Measurements from ENCODE around the gene RPL18.

DNA sequence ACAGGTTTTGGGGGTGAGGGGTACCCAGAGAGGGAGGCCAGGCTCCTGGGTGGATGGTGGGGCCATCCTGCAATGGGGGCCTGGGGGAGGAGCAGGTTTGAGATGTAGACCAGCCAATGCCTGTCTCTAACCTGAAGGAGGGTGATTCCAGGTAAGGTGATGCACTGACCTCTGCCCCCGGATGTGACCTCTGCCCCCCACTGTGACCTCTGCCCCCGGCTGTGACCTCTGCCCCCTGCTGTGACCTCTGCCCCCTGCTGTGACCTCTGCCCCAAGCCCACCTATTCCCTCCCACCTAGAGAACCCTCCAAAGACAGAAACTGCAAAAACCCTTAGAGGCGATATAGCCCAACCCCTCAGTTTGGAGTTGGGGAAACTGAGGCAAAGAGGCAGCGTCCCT, 22.7 kb downstream of the RPL18 start:
- TF ChIP-seq CTCF (conservative IDR thresholded peaks at IDR 0.05): no peak
- no peak for TF ChIP-seq ZFX (IDR thresholded peaks at IDR 0.05)

Data from C4-2B (cell line).